ENCODE measurements around the gene PLAAT1. TPM values are rescaled to one million over a fixed set of nuclear protein-coding genes. Genes with fewer than 3 reads are reported as not detected.

Gene PLAAT1
- polyA plus RNA-seq (2011; rRNA removed) = not detected in 2 replicates
- polyA minus RNA-seq (2011; rRNA and poly(A)+ RNA removed) = not detected in 2 replicates

- TF ChIP-seq, protein P1, sequence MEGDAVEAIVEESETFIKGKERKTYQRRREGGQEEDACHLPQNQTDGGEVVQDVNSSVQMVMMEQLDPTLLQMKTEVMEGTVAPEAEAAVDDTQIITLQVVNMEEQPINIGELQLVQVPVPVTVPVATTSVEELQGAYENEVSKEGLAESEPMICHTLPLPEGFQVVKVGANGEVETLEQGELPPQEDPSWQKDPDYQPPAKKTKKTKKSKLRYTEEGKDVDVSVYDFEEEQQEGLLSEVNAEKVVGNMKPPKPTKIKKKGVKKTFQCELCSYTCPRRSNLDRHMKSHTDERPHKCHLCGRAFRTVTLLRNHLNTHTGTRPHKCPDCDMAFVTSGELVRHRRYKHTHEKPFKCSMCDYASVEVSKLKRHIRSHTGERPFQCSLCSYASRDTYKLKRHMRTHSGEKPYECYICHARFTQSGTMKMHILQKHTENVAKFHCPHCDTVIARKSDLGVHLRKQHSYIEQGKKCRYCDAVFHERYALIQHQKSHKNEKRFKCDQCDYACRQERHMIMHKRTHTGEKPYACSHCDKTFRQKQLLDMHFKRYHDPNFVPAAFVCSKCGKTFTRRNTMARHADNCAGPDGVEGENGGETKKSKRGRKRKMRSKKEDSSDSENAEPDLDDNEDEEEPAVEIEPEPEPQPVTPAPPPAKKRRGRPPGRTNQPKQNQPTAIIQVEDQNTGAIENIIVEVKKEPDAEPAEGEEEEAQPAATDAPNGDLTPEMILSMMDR (IDR thresholded peaks at IDR 0.05; ENCODE audit: low read depth, low read length) = no peak
- Histone ChIP-seq H3K27me3 (ENCODE audit: control insufficient read depth, insufficient read depth, low read length) (peaks cover 3% of the 10 kb centered on the region), H3K4me3 (ENCODE audit: low read depth, low read length) (peak within 1 kb of the TSS; percentile 51), H3K9me3 (ENCODE audit: control insufficient read depth, insufficient read depth, low read length) (peaks cover 3% of the 10 kb centered on the region; the same call in 1 of the 2 replicates), H3K27ac (ENCODE audit: low read depth, low read length) (no peak within 1 kb of the TSS)
- ChIA-PET POLR2A (no interaction called here), CTCF (no interaction called here)
- DNase-seq (ENCODE audit: low read depth, low spot score) = no peak
Measured at GRCh38 chr3:193240850-193241706, at the start of gene PLAAT1. TSS of gene PLAAT1 (plus strand) at chr3:193241222. CDS start at chr3:193255651, 14,429 bp downstream.

- ChIA-PET CTCF (interaction anchor here (0.6 to 1.0 kb wide), 2 partner anchors 135 to 381 kb away, joined by 3 to 5 read pairs; no protein-coding TSS in a partner anchor), POLR2A (no interaction called here)
- Histone ChIP-seq H3K9me3 (ENCODE audit: control insufficient read depth, insufficient read depth, low read length) (no peaks in the 10 kb centered on the region), H3K27ac (ENCODE audit: low read depth, low read length) (no peak overlapping the region), H3K27me3 (ENCODE audit: control insufficient read depth, insufficient read depth, low read length) (no peaks in the 10 kb centered on the region), H3K4me3 (ENCODE audit: low read depth, low read length) (no peak overlapping the region)
- TF ChIP-seq, protein P1 (IDR thresholded peaks at IDR 0.05; ENCODE audit: low read depth, low read length) = no peak
- DNase-seq (ENCODE audit: low read depth, low spot score) = no peak
Measured at GRCh38 chr3:193194371-193194770, 46.7 kb upstream of the PLAAT1 start.

- TF ChIP-seq, protein P1 (IDR thresholded peaks at IDR 0.05; ENCODE audit: low read depth, low read length) = no peak
- Histone ChIP-seq H3K27ac (ENCODE audit: low read depth, low read length) (no peak overlapping the region), H3K27me3 (ENCODE audit: control insufficient read depth, insufficient read depth, low read length) (no peaks in the 10 kb centered on the region), H3K9me3 (ENCODE audit: control insufficient read depth, insufficient read depth, low read length) (no peaks in the 10 kb centered on the region), H3K4me3 (ENCODE audit: low read depth, low read length) (no peak overlapping the region)
- DNase-seq (ENCODE audit: low read depth, low spot score) = no peak
- ChIA-PET POLR2A (no interaction called here), CTCF (no interaction called here)
Measured at GRCh38 chr3:193196746-193197145, 44.3 kb upstream of the PLAAT1 start.

DNA sequence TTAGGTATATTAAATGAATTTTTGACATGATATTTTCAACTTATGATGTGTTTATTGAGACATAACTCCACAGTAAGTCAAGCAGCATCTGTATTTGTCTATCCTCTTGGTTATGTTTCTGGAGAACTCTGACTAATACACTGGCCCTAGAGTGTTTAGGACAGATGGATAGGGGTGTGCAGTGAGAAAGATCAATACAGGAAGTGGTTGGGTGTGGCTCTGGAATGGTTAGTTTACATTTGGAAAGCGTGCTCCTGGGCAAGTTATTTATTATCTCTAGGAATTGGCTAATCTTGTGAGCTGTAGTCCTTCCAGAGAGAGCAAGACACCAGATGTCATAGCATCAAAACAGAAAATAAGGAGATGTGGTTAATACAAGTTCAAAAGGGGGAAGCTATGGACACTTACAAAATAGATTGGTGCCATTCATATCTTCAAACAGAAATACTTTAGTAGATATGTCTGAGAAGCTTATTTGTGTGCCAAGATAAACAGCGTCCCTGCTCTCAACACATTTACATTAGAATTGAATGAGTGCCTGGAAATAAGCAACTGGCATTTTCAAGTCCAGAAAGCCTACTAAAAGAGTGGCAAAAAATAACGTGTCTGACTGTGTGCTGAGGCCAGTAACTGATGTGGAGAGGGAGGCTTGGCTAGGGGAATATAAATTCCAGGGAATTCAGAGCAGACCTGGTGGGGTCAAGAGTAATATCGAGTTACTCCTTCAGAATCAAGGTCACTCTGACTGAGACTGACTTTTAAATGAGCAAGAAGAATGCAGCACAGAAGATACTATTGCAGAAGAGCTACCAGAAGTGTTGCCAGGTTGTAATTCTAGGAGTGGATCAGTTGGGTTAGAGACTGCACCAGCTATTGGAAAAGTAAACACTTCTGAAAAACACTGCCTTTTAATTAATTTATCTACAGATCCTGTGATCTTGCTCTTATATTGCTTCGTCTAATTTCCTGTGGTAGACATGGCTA lies 33.4 kb upstream of the PLAAT1 start:
- DNase-seq (ENCODE audit: low read depth, low spot score) = no peak
- ChIA-PET POLR2A (no interaction called here), CTCF (no interaction called here)
- Histone ChIP-seq H3K9me3 (ENCODE audit: control insufficient read depth, insufficient read depth, low read length) (no peaks in the 10 kb centered on the region), H3K4me3 (ENCODE audit: low read depth, low read length) (no peak overlapping the region), H3K27ac (ENCODE audit: low read depth, low read length) (no peak overlapping the region), H3K27me3 (ENCODE audit: control insufficient read depth, insufficient read depth, low read length) (no peaks in the 10 kb centered on the region)
- TF ChIP-seq, protein P1 (IDR thresholded peaks at IDR 0.05; ENCODE audit: low read depth, low read length) = no peak

Measured in AG04450 (cell line).